DND-41 (cell line): ENCODE results near the gene NRP1.

ENCODE experiments used
- ATAC-seq: fragments of 200-7000 bp; cut with Tn5 transposase; 3 replicates; pipeline ENCODE4 v1.9.1; 2021; ENCODE audit warnings: low read depth; ENCODE audit not compliant: insufficient read depth
- DNase-seq: peaks from one replicate; pipeline ENCODE4 v3.0.0-alpha.2; 2020
- H2AFZ ChIP-seq: 2 replicates; pipeline ENCODE4 v1.6.0; 2012; ENCODE audit warnings: low read depth, low read length
- H3K27ac ChIP-seq: 2 replicates; pipeline ENCODE4 v1.5.1; 2012; ENCODE audit warnings: low read length, inconsistent platforms
- H3K27me3 ChIP-seq: fragments of 200-600 bp; sonication (generic); 2 replicates; pipeline ENCODE4 v1.6.0; 2012; ENCODE audit warnings: low read length, mild to moderate bottlenecking, inconsistent platforms; ENCODE audit not compliant: insufficient read depth, poor library complexity
- H3K36me3 ChIP-seq: 2 replicates; pipeline ENCODE4 v1.5.1; 2012; ENCODE audit warnings: low read length, inconsistent platforms; ENCODE audit not compliant: insufficient read depth
- H3K4me1 ChIP-seq: 2 replicates; pipeline ENCODE4 v1.5.1; 2012; ENCODE audit warnings: mild to moderate bottlenecking, low read length; ENCODE audit not compliant: insufficient read depth
- H3K4me2 ChIP-seq: 2 replicates; pipeline ENCODE4 v1.6.0; 2012; ENCODE audit warnings: mild to moderate bottlenecking, moderate library complexity, low read length, inconsistent platforms; ENCODE audit not compliant: insufficient read depth
- H3K4me3 ChIP-seq, 2 experiments: fragments of 200-600 bp in 1 of 2; shearing (Covaris generic) in 1 of 2; 2 replicates each; pipeline ENCODE4 v1.5.1; 2012 to 2016; ENCODE audit warnings: inconsistent platforms in 2 of 2, low read length in 2 of 2, mild to moderate bottlenecking in 2 of 2, low read depth in 1 of 2, moderate library complexity in 1 of 2
- H3K79me2 ChIP-seq: 2 replicates; pipeline ENCODE4 v1.6.0; 2012; ENCODE audit warnings: low read length, inconsistent platforms; ENCODE audit not compliant: insufficient read depth
- H3K9ac ChIP-seq: 2 replicates; pipeline ENCODE4 v1.6.0; 2012; ENCODE audit warnings: low read depth, mild to moderate bottlenecking, inconsistent platforms, low read length, moderate library complexity
- H3K9me3 ChIP-seq: 2 replicates; pipeline ENCODE4 v1.5.1; 2012; ENCODE audit warnings: low read length, moderate library complexity, mild to moderate bottlenecking, inconsistent platforms; ENCODE audit not compliant: insufficient read depth, severe bottlenecking
- H4K20me1 ChIP-seq: 2 replicates; pipeline ENCODE4 v1.6.0; 2012; ENCODE audit warnings: low read length; ENCODE audit not compliant: insufficient read depth
- EZH2 ChIP-seq: IDR thresholded peaks from 3 replicates; pipeline ENCODE4 v1.6.1; 2012; ENCODE audit warnings: borderline replicate concordance, low read depth, mild to moderate bottlenecking, moderate library complexity, low read length, inconsistent platforms; ENCODE audit not compliant: severe bottlenecking
- TF ChIP-seq, protein P1 (sequence below): IDR thresholded peaks from 2 replicates; pipeline ENCODE4 v1.5.1; 2012; ENCODE audit warnings: borderline replicate concordance, low read length, moderate library complexity, mild to moderate bottlenecking; ENCODE audit not compliant: poor library complexity, severe bottlenecking; ENCODE audit errors: extremely low read depth

NRP1 gene

DNA sequence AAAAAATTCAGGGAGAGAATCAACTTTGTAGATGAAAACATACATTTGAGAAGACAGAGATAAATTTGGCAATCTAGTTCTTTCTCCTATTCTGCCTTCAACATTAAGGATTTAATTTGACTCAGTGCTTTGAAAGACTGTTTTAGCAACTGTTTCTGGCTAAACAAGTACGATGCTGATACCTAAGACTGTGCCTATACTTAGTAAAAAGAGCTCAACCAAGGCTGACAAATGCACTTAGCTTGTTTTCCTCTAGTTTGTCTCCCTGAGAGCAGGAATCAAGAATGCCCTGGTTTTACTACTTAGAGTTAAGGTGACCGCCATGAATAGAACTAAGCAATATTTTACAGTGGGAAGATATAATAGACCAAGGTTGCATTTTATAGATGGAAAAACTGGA is 49.5 kb downstream of the NRP1 start:
- Histone ChIP-seq H3K4me1 (no peaks in the 10 kb centered on the region), H3K27ac (no peak overlapping the region), H3K79me2 (no peaks in the 10 kb centered on the region), H2AFZ (no peak overlapping the region), H3K4me2 (no peak overlapping the region), H4K20me1 (no peaks in the 10 kb centered on the region), H3K9me3 (no peaks in the 10 kb centered on the region), H3K9ac (no peak overlapping the region), H3K36me3 (no peaks in the 10 kb centered on the region), H3K4me3 (no peak overlapping the region), H3K27me3 (no peaks in the 10 kb centered on the region)
- ATAC-seq (no peak), DNase-seq (no peak)
- no peak for TF ChIP-seq EZH2
- TF ChIP-seq, protein P1, sequence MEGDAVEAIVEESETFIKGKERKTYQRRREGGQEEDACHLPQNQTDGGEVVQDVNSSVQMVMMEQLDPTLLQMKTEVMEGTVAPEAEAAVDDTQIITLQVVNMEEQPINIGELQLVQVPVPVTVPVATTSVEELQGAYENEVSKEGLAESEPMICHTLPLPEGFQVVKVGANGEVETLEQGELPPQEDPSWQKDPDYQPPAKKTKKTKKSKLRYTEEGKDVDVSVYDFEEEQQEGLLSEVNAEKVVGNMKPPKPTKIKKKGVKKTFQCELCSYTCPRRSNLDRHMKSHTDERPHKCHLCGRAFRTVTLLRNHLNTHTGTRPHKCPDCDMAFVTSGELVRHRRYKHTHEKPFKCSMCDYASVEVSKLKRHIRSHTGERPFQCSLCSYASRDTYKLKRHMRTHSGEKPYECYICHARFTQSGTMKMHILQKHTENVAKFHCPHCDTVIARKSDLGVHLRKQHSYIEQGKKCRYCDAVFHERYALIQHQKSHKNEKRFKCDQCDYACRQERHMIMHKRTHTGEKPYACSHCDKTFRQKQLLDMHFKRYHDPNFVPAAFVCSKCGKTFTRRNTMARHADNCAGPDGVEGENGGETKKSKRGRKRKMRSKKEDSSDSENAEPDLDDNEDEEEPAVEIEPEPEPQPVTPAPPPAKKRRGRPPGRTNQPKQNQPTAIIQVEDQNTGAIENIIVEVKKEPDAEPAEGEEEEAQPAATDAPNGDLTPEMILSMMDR: no peak

DNA sequence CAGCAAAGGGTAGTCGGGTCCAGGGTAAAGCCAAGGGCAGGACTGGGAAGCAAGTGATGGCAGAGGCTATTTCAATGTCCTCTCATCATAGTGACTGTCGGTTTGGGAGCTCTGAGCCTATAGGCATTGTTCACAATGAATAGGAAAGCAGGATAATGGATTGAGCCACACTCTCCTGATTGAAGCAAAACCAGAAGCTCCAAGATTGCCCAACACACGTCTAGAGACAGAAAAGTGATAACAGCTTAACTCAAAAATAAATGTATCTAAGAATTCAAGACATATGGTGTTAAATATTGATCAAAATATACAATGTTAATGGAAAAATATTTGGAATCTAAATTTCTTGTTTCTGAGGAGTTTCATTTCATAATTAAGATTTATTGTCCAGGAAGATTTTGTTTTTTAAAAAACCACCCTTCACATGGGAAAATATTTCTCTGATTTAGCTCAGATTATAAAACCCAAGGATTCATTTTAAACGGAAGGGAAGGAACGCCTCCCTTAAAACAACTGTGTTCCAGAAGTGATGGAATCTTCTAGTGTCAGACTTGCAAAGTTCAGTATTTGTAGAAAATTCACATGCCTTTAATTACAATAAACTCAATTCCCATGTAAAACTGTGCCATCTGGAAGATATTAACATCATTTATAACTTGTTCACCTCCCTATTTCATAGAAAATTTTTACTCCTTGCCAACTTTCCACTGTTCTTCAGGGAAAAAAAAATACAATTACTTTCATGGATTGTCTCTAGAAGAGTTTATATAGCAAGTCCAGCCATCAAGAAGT is 54.5 kb downstream of the NRP1 start:
- no peak overlapping the region for H3K27ac ChIP-seq
- H3K36me3 ChIP-seq: no peaks in the 10 kb centered on the region
- DNase-seq (no peak), ATAC-seq (no peak)
- no peak overlapping the region for H3K9ac ChIP-seq
- H3K4me3 ChIP-seq: no peak overlapping the region
- H4K20me1 ChIP-seq: no peaks in the 10 kb centered on the region
- H3K4me1 ChIP-seq: no peaks in the 10 kb centered on the region
- H3K79me2 ChIP-seq: no peaks in the 10 kb centered on the region
- H2AFZ ChIP-seq: no peak overlapping the region
- no peak overlapping the region for H3K4me2 ChIP-seq
- H3K27me3 ChIP-seq: no peaks in the 10 kb centered on the region
- H3K9me3 ChIP-seq: no peaks in the 10 kb centered on the region
- no peak for TF ChIP-seq EZH2
- TF ChIP-seq, protein P1: no peak

DNA sequence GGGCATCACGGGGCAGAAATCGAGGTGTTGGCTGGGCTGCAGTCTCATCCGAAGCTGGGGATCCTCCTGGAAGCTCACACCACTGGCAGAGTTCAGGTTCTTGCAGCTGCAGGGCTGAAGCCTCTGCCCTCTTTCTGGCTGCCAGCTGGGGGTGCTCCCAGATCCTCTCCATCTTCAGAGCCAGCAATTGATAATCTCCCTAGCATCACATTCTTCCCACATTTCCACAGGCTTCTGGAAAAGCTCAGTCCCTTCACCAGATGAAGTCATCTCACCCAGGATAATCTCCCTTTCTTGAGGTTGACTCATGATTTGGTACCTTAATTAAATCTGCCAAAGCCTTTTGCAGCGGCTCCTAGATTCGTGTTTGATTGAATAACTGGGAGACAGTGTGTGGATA is 55.2 kb downstream of the NRP1 start:
- ATAC-seq (no peak), DNase-seq (no peak)
- H2AFZ ChIP-seq: no peak overlapping the region
- H3K4me2 ChIP-seq: no peak overlapping the region
- no peak overlapping the region for H3K27ac ChIP-seq
- no peak overlapping the region for H3K9ac ChIP-seq
- no peaks in the 10 kb centered on the region for H3K4me1 ChIP-seq
- H3K27me3 ChIP-seq: no peaks in the 10 kb centered on the region
- TF ChIP-seq EZH2: no peak
- TF ChIP-seq, protein P1: no peak
- H3K9me3 ChIP-seq: no peaks in the 10 kb centered on the region
- H3K36me3 ChIP-seq: no peaks in the 10 kb centered on the region
- no peak overlapping the region for H3K4me3 ChIP-seq
- H4K20me1 ChIP-seq: no peaks in the 10 kb centered on the region
- no peaks in the 10 kb centered on the region for H3K79me2 ChIP-seq
